Tibial nerve (tissue), 4 donors: ENCODE data around the gene RELL1.

Experiments used
- EP300 ChIP-seq, 2 donors: sonication (generic); formaldehyde crosslinking; IDR thresholded peaks; one replicate each; pipeline ENCODE4 v1.6.1; 2017; ENCODE audit warnings: antibody characterized with exemption in 2 of 2, mild to moderate bottlenecking in 1 of 2
- POLR2A ChIP-seq, 2 donors: fragments of 450-650 bp; IDR thresholded peaks; one replicate each; pipeline ENCODE4 v1.6.1; 2017; ENCODE audit warnings: antibody characterized with exemption in 2 of 2, mild to moderate bottlenecking in 2 of 2, moderate library complexity in 2 of 2
- TF ChIP-seq, protein P1 (sequence below), 5 experiments: fragments of 200-600 bp in 3 of 5; fragments of 450-650 bp in 2 of 5; sonication (generic) in 3 of 5; IDR thresholded peaks; one replicate each; pipeline ENCODE4 v1.5.1; 2016 to 2019; ENCODE audit warnings: antibody characterized with exemption in 5 of 5, mild to moderate bottlenecking in 3 of 5, moderate library complexity in 2 of 5

DNA sequence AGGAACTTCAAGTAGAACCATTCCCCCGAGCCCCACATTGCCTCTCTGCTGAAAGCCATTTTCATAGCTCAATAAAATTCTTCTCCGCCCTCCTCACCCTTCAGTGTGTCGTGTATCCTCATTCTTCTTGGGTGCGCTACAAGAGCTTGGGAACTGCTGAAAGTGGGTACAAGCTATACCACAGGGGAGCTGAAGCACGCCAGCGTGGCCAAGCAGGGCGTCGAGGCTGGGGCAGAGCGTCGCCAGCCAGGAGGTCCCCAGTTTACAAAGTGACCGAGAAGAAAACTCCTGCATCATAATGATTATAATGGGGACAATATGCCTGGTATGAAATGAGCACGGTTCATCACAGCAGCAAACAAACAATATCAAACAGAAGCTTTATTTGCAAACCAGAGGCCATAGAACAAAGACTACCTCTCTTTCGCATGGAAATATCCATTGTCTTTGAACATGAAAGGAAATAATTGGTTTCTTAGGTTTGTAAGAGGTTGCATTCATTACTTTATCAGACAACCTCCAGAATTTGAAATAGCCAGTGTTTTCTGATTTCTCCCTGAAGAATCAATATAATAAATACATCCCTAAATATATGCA, 34.3 kb downstream of the RELL1 start:
- TF ChIP-seq, protein P1, sequence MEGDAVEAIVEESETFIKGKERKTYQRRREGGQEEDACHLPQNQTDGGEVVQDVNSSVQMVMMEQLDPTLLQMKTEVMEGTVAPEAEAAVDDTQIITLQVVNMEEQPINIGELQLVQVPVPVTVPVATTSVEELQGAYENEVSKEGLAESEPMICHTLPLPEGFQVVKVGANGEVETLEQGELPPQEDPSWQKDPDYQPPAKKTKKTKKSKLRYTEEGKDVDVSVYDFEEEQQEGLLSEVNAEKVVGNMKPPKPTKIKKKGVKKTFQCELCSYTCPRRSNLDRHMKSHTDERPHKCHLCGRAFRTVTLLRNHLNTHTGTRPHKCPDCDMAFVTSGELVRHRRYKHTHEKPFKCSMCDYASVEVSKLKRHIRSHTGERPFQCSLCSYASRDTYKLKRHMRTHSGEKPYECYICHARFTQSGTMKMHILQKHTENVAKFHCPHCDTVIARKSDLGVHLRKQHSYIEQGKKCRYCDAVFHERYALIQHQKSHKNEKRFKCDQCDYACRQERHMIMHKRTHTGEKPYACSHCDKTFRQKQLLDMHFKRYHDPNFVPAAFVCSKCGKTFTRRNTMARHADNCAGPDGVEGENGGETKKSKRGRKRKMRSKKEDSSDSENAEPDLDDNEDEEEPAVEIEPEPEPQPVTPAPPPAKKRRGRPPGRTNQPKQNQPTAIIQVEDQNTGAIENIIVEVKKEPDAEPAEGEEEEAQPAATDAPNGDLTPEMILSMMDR (IDR thresholded peaks at IDR 0.05): no peak
- TF ChIP-seq POLR2A (IDR thresholded peaks at IDR 0.05): no peak
- no peak for TF ChIP-seq EP300 (IDR thresholded peaks at IDR 0.05)
